Fibroblast of skin of abdomen (primary cell): ENCODE data around the gene ATP1A4.
"Not testable (repeated sequence)": the region's sequence is repeated elsewhere in the genome, so short reads cannot be mapped to it uniquely, and the experiment has no call there.

ENCODE experiments used
- DNase-seq: peaks from one replicate; pipeline ENCODE4 v3.0.0-alpha.2; 2013

Gene ATP1A4

GRCh38 chr1:160124705-160125478 lies 26.5 kb upstream of the ATP1A4 start:
- peak; percentile 74 for DNase-seq

GRCh38 chr1:160125746-160126145 lies 25.7 kb upstream of the ATP1A4 start:
- DNase-seq = no peak

GRCh38 chr1:160126342-160126741 lies 25.1 kb upstream of the ATP1A4 start:
- DNase-seq = not testable (repeated sequence)

- no peak for DNase-seq
These were observed 24.0 kb upstream of the ATP1A4 start for GRCh38 chr1:160127381-160127780.

- DNase-seq = peak; percentile 39
These were observed 23.4 kb upstream of the ATP1A4 start for GRCh38 chr1:160127865-160128523.

GRCh38 chr1:160128636-160129035 lies 22.8 kb upstream of the ATP1A4 start:
- no peak for DNase-seq

- DNase-seq = no peak
These were observed 22.4 kb upstream of the ATP1A4 start for GRCh38 chr1:160129046-160129445.

- DNase-seq = no peak
These were observed 21.8 kb upstream of the ATP1A4 start for GRCh38 chr1:160129558-160129957.

- DNase-seq = no peak
These were observed 21.4 kb upstream of the ATP1A4 start for GRCh38 chr1:160129966-160130365.

GRCh38 chr1:160130486-160130885 lies 20.9 kb upstream of the ATP1A4 start:
- DNase-seq = no peak

GRCh38 chr1:160130939-160131338 lies 20.5 kb upstream of the ATP1A4 start:
- no peak for DNase-seq

- no peak for DNase-seq
These were observed 19.4 kb upstream of the ATP1A4 start for GRCh38 chr1:160131803-160132565.

- no peak for DNase-seq
These were observed 17.2 kb upstream of the ATP1A4 start for GRCh38 chr1:160133990-160134770.

- DNase-seq = no peak
These were observed 16.4 kb upstream of the ATP1A4 start for GRCh38 chr1:160134791-160135572.

- DNase-seq = no peak
These were observed 15.1 kb upstream of the ATP1A4 start for GRCh38 chr1:160136121-160136925.

- DNase-seq = no peak
These were observed 14.5 kb upstream of the ATP1A4 start for GRCh38 chr1:160136926-160137200.

GRCh38 chr1:160137216-160137862 lies 14.1 kb upstream of the ATP1A4 start:
- DNase-seq = no peak

- no peak for DNase-seq
These were observed 11.6 kb upstream of the ATP1A4 start for GRCh38 chr1:160139840-160140239.

- DNase-seq = no peak
These were observed 7.7 kb upstream of the ATP1A4 start for GRCh38 chr1:160143695-160144094.

GRCh38 chr1:160144921-160145320 lies 6.5 kb upstream of the ATP1A4 start:
- DNase-seq = peak; percentile 15

- no peak for DNase-seq
These were observed 5.3 kb upstream of the ATP1A4 start for GRCh38 chr1:160146107-160146506.
